ENCODE results near the gene MAP2K3.

Gene MAP2K3

DNA sequence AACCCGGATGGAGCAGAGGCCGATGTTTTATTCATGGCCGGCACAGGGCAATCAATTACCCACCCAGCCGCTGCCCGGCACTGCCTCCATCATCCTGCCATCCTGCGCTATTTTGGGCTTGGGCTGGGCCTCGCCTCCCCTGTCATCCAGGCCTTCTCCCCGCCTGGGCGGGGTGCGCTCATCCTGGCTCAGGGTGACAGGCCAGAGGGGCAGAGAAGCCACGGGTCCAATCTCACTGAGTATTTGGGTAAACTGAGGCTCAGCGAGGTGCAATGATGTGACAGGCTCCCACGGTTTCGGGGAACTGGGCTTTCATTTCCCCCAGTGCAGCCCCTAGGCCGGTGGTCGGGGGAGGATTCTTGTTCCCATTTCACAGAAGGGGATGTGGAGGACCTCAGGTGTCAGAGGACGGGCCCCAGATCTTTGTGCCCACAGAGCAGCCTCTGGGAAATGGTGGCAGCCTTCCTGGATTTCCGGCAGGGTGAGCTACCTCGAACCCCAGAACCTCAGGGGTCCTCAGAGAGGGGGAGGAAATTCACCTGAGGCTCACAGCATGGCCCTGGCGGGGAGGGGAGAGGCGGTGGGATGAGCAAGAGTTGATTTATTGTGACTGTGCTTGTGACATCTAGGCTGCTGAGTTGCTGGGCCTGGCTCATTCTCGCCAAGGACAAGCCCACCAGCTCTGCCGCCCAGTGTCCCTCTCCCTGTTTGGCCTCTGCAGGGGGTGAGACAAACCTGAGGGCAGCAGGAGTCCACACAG is 67.9 kb downstream of the MAP2K3 start:
- DNase-seq: no peak

GRCh38 chr17:21352981-21353265 is 68.4 kb downstream of the MAP2K3 start:
- DNase-seq: no peak

GRCh38 chr17:21353326-21354010 is 69.0 kb downstream of the MAP2K3 start:
- DNase-seq: no peak

GRCh38 chr17:21354796-21355385 is 70.4 kb downstream of the MAP2K3 start:
- DNase-seq: no peak

DNA sequence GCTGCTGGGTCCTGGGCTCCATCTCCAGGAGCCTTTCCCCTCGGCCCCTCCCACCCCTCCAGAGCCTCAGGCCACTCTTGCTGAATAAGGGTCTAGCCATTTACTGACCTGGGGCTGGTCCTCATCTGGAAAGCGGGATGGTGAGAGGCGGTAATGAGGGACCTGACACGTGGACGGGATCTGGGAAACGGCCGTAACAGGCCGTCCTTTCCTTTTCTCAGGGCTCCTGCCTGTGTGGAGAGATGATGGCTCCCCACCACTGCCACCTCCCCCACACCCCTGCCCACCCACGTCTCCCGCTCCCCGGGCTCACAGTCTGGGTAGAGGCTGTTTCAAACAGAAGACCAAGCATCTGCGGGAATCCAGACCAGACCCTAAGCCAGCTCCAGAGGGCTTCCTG is 71.1 kb downstream of the MAP2K3 start:
- no peak for DNase-seq

DNA sequence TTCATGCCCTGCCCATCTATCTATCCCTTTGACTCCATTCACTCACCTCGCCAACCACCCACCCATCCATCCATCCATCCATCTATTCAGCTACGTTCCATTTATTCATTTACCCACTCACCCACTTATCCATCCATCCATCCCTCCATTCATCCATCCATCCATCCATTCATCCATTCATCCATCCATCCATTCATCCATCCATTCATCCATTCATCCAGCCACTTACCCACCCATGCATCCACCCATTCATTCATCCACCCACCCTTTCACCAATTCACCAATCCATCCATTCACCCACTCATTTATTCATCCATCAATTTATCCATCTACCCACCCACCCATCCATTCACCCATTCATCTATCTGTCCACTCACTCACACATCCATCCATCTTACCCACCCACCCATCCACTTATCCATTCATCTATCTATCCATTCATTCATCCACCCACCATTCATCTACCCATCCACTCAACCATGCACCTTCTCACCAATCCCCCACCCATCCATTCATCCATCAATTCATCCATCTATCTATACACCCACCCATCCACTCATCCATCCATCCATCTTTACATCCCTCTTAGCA is 72.1 kb downstream of the MAP2K3 start:
- no peak for DNase-seq

GRCh38 chr17:21357281-21357680 is 72.8 kb downstream of the MAP2K3 start:
- no peak for DNase-seq

- no peak for DNase-seq
These were observed 73.5 kb downstream of the MAP2K3 start for GRCh38 chr17:21357696-21358656.

- DNase-seq: peak; percentile 18
These were observed 74.4 kb downstream of the MAP2K3 start for GRCh38 chr17:21358682-21359482.

GRCh38 chr17:21359483-21359840 is 75.0 kb downstream of the MAP2K3 start:
- no peak for DNase-seq

- no peak for DNase-seq
These were observed 75.5 kb downstream of the MAP2K3 start for GRCh38 chr17:21360048-21360447.

GRCh38 chr17:21361020-21361809 is 76.7 kb downstream of the MAP2K3 start:
- DNase-seq: no peak

- no peak for DNase-seq
These were observed 77.9 kb downstream of the MAP2K3 start for GRCh38 chr17:21362331-21362931.

- DNase-seq: no peak
These were observed 79.5 kb downstream of the MAP2K3 start for GRCh38 chr17:21363776-21364642.

All from fibroblast of skin of scalp (primary cell).